Stimulated activated CD8-positive, alpha-beta memory T cell treated with anti-CD3 and anti-CD28 coated beads, Interleukin-7, amount 100 ng/mL, for 4 hours (primary cell): ENCODE results near the gene LINC01488.

Source experiments
- DNase-seq, 2 donors: peaks; one replicate each; pipeline ENCODE4 v3.0.0-alpha.2; 2020; ENCODE audit warnings: low read depth in 2 of 2

LINC01488 gene

DNA sequence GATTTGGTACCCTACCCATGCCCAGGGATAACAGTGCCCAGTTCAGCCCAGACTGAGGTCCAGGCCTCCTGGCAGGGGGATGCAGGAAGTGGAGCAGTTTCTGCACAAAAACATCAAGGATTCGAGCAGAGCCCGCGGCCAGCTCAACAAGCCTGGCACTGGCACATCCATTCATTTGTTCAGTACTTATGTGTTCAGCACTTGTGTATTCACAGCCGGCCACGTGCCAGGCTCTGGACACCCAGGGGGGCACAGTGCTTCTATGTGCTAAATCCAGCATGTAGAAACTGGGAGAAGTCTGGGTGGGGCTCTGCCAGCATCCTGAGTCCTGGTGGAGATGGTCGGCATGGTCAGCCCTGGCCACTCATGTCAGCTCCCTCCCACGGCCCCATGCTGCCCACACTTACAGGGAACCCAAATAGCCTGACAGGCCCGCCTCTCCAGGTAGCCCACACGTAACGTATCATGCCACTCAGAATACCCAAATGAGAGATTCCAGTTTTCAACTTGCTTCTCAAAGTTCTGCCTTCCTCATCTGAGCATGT is 28.5 kb downstream of the LINC01488 start:
- no peak for DNase-seq

DNA sequence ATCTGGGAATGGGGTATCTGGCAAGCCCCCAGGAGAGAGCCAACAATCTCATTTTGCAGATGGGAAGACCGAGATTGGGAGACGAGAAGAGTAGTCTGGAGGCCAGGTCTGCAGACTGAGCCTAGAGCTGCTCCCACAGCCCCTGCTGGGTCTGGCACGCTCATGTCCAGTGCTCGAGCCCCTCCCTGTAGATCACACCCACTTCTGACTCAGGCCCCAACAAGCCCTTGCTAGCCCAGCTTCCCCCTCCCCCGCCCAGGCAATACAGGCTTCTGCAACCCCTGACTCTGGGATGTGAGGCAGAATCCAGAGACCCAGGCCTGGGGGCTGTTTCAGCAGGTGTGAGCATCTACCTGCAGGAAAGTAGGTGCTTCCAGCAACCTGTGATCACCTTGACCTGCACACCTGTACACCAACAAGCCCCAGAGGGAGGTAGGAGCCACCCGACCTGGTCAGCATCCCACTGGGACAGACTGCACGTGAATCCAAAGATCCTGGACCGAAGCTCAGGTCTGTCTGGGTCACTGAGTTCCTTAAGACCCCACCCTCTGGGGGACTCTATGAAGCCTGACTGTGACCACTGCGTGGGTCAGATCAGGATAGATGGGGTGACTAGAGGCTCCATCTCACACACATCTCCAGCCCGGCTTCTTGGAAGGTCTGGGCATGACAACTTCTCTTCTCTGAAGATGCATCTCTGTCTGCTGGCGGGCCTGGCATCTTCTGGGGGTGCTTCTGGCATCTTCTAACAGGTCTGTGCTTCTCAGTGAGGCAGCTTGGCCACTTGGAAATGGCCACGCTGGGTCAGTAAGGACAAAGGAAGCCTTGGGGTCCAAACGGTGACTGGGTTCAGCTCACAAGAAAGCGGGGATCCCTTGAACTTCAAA is 29.3 kb downstream of the LINC01488 start:
- DNase-seq: no peak

- DNase-seq: no peak
Measured at GRCh38 chr11:69511358-69512055, 30.0 kb downstream of the LINC01488 start.

DNA sequence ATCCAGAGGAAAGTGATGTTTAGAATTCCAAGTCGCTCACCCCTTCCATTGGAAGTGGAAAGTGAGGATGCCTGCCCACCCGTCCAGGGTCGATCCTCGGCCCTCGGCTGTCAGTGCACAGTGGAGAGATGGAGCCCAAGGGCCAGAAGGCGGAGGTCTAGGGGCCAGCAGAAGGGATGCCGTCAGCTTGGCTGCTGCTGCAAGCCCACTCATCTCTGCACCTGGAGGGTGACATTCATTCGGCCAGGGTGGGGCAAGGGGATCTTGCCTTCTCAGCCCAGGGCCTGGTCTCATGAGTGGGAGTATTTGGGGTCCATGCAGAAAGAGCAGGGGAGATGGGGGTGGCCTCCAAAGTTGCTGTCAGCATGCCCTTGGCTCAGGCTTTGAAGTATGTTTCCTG is 30.7 kb downstream of the LINC01488 start:
- DNase-seq: no peak

- DNase-seq: no peak
Measured at GRCh38 chr11:69512790-69513189, 31.3 kb downstream of the LINC01488 start.

GRCh38 chr11:69513196-69513595 is 31.7 kb downstream of the LINC01488 start:
- no peak for DNase-seq

DNA sequence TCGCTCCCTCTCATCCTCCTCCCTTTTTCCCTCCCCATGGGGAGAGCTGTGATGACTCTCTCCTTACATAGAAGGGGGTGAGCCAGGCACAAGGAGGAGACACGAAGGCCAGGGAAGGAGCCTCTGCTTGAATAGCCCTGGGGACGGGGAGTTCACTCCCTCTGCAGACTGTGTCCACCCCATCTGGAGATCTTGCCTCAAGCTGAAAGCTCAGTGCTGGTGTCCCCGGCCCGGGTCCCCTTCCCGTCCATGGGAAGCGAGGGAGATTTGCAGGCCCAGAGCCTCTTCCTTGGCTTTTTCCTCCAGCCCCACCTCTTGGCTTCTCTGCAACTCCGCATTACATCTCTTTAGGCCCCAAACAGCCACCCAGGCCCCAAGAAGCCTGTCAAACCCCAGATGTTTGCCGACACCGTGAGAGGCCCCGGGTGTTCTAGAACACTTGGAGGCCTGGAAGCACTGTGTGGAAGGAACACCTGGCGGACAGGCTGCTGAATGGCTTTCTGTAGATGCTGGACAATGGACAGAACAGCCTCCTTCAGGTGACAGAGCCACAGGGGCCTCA is 32.3 kb downstream of the LINC01488 start:
- DNase-seq: no peak

- no peak for DNase-seq
Measured at GRCh38 chr11:69514771-69515170, 33.3 kb downstream of the LINC01488 start.

GRCh38 chr11:69515271-69516245 is 34.1 kb downstream of the LINC01488 start:
- no peak for DNase-seq

DNA sequence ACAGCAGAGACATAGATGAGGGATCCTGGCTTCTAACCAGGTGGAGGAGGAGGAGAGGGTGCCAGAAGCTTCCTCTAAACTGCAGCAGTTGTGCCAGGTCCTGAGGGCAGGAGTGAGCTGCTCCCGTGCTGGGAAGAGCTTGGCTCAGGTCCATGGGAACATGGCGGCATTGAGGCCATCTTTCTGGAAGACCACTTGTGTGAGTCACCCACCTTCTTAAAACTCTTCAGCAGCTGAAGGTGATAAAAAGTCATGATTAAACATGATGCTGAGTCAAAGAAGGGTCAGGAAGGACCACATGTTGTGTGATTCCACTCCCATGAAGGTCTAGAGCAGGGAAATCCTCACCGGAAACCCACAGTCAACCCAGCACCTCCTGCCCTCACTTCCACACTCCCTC is 35.1 kb downstream of the LINC01488 start:
- DNase-seq: no peak

GRCh38 chr11:69518081-69518950 is 36.9 kb downstream of the LINC01488 start:
- DNase-seq: no peak

DNA sequence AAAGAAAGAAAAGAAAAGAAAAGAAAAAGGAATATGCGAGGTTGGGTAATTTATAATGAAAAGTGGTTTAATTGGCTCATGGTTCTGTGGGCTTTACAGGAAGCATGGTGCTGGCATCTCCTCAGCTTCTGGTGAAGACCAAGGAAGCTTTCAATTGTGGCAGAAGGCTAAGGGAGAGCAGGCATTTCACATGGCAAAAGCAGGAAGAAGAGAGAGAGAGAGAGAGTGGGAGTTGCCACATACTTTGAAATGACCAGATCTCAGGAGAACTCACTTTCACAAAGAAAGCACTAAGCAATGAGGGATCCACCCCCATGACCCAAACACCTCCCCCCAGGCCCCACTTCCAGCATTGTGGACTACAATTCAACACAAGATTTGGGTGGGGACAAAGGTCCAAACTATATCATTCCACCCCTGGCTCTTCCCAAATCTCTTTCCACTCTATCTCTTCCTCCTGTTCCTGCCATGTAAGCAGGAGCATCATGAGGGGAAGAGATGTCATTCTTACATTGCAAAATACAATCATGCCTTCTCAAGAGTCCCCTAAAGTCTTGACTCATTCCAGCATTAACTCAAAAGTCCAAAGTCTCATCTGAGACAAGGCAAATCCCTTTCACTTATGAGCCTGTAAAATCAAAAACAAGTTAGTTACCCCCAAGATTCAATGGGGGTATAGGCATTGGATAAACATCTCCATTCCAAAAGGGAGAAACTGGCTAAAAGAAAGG is 38.9 kb downstream of the LINC01488 start:
- no peak for DNase-seq

GRCh38 chr11:69521457-69521856 is 40.0 kb downstream of the LINC01488 start:
- DNase-seq: no peak

DNA sequence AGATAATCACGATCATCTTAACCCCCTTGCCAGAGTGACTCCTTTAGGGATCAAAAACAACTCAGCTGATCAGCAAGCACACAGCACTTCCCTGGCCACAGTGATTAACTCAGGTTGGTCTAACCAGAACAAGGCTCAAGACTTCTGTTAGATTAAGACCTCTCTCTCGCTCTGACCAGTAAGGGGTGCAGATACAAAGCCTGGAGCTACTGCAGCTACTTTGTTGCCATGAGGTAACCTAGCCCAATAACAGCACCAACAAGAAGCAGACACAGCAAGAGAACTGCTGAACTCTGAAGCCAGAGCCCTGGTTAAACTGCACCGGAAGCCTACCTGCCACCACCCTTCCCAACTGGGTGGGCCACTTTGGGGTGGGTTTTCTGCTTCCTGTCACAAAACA is 42.0 kb downstream of the LINC01488 start:
- no peak for DNase-seq

GRCh38 chr11:69524291-69524882 is 42.9 kb downstream of the LINC01488 start:
- no peak for DNase-seq

DNA sequence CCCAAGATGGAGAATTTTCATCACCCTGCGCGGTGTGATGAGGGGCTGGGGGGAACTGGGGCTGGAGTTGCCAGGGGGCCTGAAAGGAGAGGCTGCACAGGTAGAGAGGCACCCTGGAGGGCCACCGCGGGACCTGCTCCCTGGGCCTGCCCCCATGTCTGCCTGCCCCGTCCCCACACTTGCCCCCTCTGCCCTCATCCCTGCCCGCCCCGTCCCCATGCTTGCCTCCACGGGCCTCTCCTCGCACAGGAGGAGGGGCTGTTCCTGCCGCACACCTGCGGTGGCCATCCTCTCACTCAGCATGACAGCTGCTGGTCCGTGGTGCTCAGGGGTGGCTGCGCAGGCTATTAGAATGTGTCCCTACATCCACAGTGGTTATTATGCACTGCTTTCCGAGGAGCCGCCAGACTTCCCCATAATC is 43.5 kb downstream of the LINC01488 start:
- no peak for DNase-seq

GRCh38 chr11:69525516-69526452 is 44.3 kb downstream of the LINC01488 start:
- no peak for DNase-seq

DNA sequence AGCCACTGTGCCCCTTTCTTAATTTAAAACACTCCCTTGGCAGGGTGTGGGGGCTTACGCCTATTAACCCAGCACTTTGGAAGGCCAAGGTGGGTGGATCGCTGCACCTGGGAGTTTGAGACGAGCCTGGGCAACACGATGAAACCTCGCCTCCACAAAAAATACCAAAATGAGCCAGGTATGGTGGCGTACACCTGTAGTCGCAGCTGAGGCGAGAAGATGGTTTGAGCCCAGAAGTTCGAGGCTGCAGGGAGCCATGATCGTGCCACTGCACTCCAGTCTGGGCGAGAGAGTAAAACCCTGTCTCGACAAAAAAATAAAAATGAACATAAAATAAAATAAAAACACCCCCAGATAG is 45.0 kb downstream of the LINC01488 start:
- no peak for DNase-seq
